Panc1 (cell line): ENCODE data around the gene PPIB.

Source experiments
- CTCF ChIP-seq: fragments of 450-650 bp; IDR thresholded peaks from 2 replicates; pipeline ENCODE4 v1.5.1; 2017; ENCODE audit warnings: mild to moderate bottlenecking
- POLR2AphosphoS5 ChIP-seq: IDR thresholded peaks from 2 replicates; pipeline ENCODE4 v1.6.1; 2012; ENCODE audit warnings: mild to moderate bottlenecking, low read depth, low read length, moderate library complexity

- TF ChIP-seq POLR2AphosphoS5 (peak; percentile 93), CTCF (peak; percentile 87)
Observed at GRCh38 chr15:64162869-64163658, at the start of gene PPIB.
